ENCODE data around the gene PLCB3. TPM values are rescaled to one million over a fixed set of nuclear protein-coding genes. Genes with fewer than 3 reads are reported as not detected.
"Not testable (repeated sequence)": the region's sequence is repeated elsewhere in the genome, so short reads cannot be mapped to it uniquely, and the experiment has no call there.

The PLCB3 gene
- polyA plus RNA-seq, 4 donors = 11.8 to 17.5 (median 14.8) TPM

GRCh38 chr11:64298966-64299846 lies 47.9 kb downstream of the PLCB3 start:
- no peak for DNase-seq (ENCODE audit: low read depth in 4 of 4, low spot score in 2 of 4)

- DNase-seq (ENCODE audit: low read depth in 4 of 4, low spot score in 2 of 4) = no peak
Measured at GRCh38 chr11:64299847-64300648, 48.7 kb downstream of the PLCB3 start, which contains the start of gene CATSPERZ. TSS of gene CATSPERZ (plus strand) at chr11:64300358. CDS start at chr11:64300411, 53 bp downstream.

- no peak for DNase-seq (ENCODE audit: low read depth in 4 of 4, low spot score in 2 of 4)
Measured at GRCh38 chr11:64303109-64304031, 52.0 kb downstream of the PLCB3 start.

- DNase-seq (ENCODE audit: low read depth in 4 of 4, low spot score in 2 of 4) = no peak
Measured at GRCh38 chr11:64304032-64304315, 52.6 kb downstream of the PLCB3 start.

GRCh38 chr11:64304316-64305072 lies 53.2 kb downstream of the PLCB3 start:
- peak in 2 of 4 donors; percentile 69 to 79 for DNase-seq (ENCODE audit: low read depth in 4 of 4, low spot score in 2 of 4)

GRCh38 chr11:64305075-64305690 lies 53.9 kb downstream of the PLCB3 start, which contains the start of gene ESRRA:
TSS of gene ESRRA (plus strand) at chr11:64305524. CDS start at chr11:64307180, 1,656 bp downstream.
- peak; percentile 90 to 96 (median 94) for DNase-seq (ENCODE audit: low read depth in 4 of 4, low spot score in 2 of 4)

- no peak for DNase-seq (ENCODE audit: low read depth in 4 of 4, low spot score in 2 of 4)
Measured at GRCh38 chr11:64305691-64306562, 54.6 kb downstream of the PLCB3 start.

GRCh38 chr11:64306563-64306875 lies 55.2 kb downstream of the PLCB3 start:
- DNase-seq (ENCODE audit: low read depth in 4 of 4, low spot score in 2 of 4) = no peak

GRCh38 chr11:64306876-64307622 lies 55.7 kb downstream of the PLCB3 start:
- no peak for DNase-seq (ENCODE audit: low read depth in 4 of 4, low spot score in 2 of 4)

- not testable (repeated sequence) for DNase-seq (ENCODE audit: low read depth in 4 of 4, low spot score in 2 of 4)
Measured at GRCh38 chr11:64307795-64308194, 56.5 kb downstream of the PLCB3 start.

- DNase-seq (ENCODE audit: low read depth in 4 of 4, low spot score in 2 of 4) = no peak
Measured at GRCh38 chr11:64312947-64313346, 61.6 kb downstream of the PLCB3 start.

GRCh38 chr11:64313491-64314145 lies 62.3 kb downstream of the PLCB3 start:
- DNase-seq (ENCODE audit: low read depth in 4 of 4, low spot score in 2 of 4) = no peak

- no peak for DNase-seq (ENCODE audit: low read depth in 4 of 4, low spot score in 2 of 4)
Measured at GRCh38 chr11:64314146-64314804, 62.9 kb downstream of the PLCB3 start.

- no peak for DNase-seq (ENCODE audit: low read depth in 4 of 4, low spot score in 2 of 4)
Measured at GRCh38 chr11:64314805-64315561, 63.7 kb downstream of the PLCB3 start.

GRCh38 chr11:64315667-64316526 lies 64.6 kb downstream of the PLCB3 start:
- DNase-seq (ENCODE audit: low read depth in 4 of 4, low spot score in 2 of 4) = not testable (repeated sequence)
